ENCODE data around the gene MAST1.

DNA sequence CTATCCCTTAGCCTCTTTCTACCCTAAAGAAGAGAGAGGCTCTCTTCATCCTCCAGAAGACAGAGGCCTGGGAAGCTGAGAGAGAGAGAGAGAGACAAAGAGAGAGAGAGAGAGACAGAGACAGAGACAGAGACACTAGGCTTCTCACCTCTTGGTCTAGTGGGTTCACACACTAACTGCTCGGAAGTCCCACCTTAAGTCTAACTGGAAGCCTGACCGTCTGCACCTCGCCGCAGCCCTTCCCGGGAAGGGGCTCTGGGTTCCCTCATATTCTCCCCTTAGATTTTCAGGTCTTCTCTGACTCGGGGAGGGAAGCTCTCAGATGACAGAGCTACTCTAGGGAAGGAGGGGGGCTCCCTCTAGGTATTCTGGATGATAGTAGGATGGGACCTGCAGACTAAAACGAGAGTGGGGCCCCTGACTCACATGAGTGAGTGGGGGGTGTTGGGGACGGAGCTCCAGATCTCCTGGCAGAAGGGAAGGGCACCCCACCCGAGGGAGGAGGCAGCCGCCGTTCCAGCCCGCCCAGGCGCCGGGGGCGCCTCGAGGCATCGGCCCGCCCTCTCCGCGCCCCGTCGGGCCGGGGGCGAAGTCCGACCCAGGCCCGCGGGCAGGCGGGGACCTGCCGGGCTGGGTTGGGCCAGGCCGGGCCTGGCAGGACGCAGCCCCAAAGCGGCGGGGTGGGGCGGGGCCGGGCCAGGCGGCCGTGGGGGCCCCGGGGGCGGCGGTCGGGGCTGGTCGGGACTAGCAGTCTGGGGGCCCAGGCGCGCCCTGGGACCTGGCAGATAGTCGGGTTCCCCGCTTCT is 49.0 kb upstream of the MAST1 start:
- TF ChIP-seq BHLHE40 (IDR thresholded peaks at IDR 0.05; ENCODE audit: borderline replicate concordance), result no peak
- no peak for TF ChIP-seq FOXA1 (IDR thresholded peaks at IDR 0.05)
- no peak for TF ChIP-seq SUZ12 (IDR thresholded peaks at IDR 0.05)
- TF ChIP-seq FOXM1 (IDR thresholded peaks at IDR 0.05; ENCODE audit: borderline replicate concordance), result no peak
- no peak for TF ChIP-seq FOXK2 (IDR thresholded peaks at IDR 0.05)
- no peak for TF ChIP-seq ZNF384 (IDR thresholded peaks at IDR 0.05)
- TF ChIP-seq L3MBTL2 (conservative IDR thresholded peaks at IDR 0.05), result no peak
- TF ChIP-seq ELF4 (IDR thresholded peaks at IDR 0.05), result no peak
- TF ChIP-seq CTBP1 (IDR thresholded peaks at IDR 0.05; ENCODE audit: borderline replicate concordance), result no peak
- TF ChIP-seq SP1 (IDR thresholded peaks at IDR 0.05), result no peak
- no peak for TF ChIP-seq ARNT (IDR thresholded peaks at IDR 0.05)
- no peak for TF ChIP-seq HDGF (IDR thresholded peaks at IDR 0.05; ENCODE audit: borderline replicate concordance)
